GM23338 (cell line): ENCODE measurements around the gene NOTCH3. TPM values are rescaled to one million over a fixed set of nuclear protein-coding genes. Genes with fewer than 3 reads are reported as not detected.

Experiments
- ATAC-seq: fragments of 200-7000 bp; cut with Tn5 transposase; 3 replicates; pipeline ENCODE4 v1.9.1; 2020
- DNase-seq: peaks from one replicate; pipeline ENCODE4 v3.0.0-alpha.2; 2015; ENCODE audit warnings: low spot score
- H2AFZ ChIP-seq: fragments of 200-600 bp; sonication (generic); 2 replicates; pipeline ENCODE4 v1.8.0; 2016; ENCODE audit warnings: antibody characterized with exemption, mild to moderate bottlenecking, moderate library complexity
- H3F3A ChIP-seq: fragments of 200-600 bp; sonication (generic); replicated peaks from 2 replicates; pipeline ENCODE4 v1.8.0; 2017; ENCODE audit warnings: antibody characterized with exemption, mixed run types, low read depth
- H3K27ac ChIP-seq: fragments of 200-600 bp; sonication (generic); 2 replicates; pipeline ENCODE4 v1.6.1; 2016; ENCODE audit warnings: low read depth
- H3K27me3 ChIP-seq: fragments of 200-600 bp; sonication (generic); 2 replicates; pipeline ENCODE4 v1.8.0; 2016; ENCODE audit warnings: mild to moderate bottlenecking, mixed run types, moderate library complexity; ENCODE audit not compliant: insufficient read depth
- H3K36me3 ChIP-seq: fragments of 200-600 bp; sonication (generic); 2 replicates; pipeline ENCODE4 v1.8.0; 2016; ENCODE audit warnings: mild to moderate bottlenecking; ENCODE audit not compliant: insufficient read depth
- H3K4me1 ChIP-seq: fragments of 200-600 bp; sonication (generic); 2 replicates; pipeline ENCODE4 v1.8.0; 2016; ENCODE audit warnings: mild to moderate bottlenecking, moderate library complexity; ENCODE audit not compliant: insufficient read depth
- H3K4me2 ChIP-seq: fragments of 200-600 bp; sonication (generic); 2 replicates; pipeline ENCODE4 v1.7.1; 2017; ENCODE audit warnings: mixed run types
- H3K4me3 ChIP-seq: fragments of 200-600 bp; sonication (generic); 2 replicates; pipeline ENCODE4 v1.6.1; 2016; ENCODE audit warnings: mixed run types
- H3K79me2 ChIP-seq: fragments of 200-600 bp; sonication (generic); replicated peaks from 2 replicates; pipeline ENCODE4 v1.8.0; 2017; ENCODE audit warnings: mild to moderate bottlenecking; ENCODE audit not compliant: insufficient read depth
- H3K9me2 ChIP-seq: fragments of 200-600 bp; sonication (generic); 2 replicates; pipeline ENCODE4 v1.8.0; 2017; ENCODE audit not compliant: insufficient read depth
- H4K20me1 ChIP-seq: fragments of 200-600 bp; sonication (generic); replicated peaks from 2 replicates; pipeline ENCODE4 v1.8.0; 2017; ENCODE audit warnings: mild to moderate bottlenecking; ENCODE audit not compliant: insufficient read depth
- H3K27ac Mint-ChIP-seq: 2 replicates; pipeline ENCODE4 v1.8.0; 2020; ENCODE audit warnings: inconsistent platforms, mild to moderate bottlenecking, moderate library complexity, mixed read lengths
- H3K27me3 Mint-ChIP-seq: 3 replicates; pipeline ENCODE4 v1.8.0; 2022; ENCODE audit warnings: low read depth, mild to moderate bottlenecking, moderate library complexity, mixed read lengths, inconsistent platforms; ENCODE audit not compliant: insufficient read depth, poor library complexity
- H3K36me3 Mint-ChIP-seq: 3 replicates; pipeline ENCODE4 v1.8.0; 2021; ENCODE audit warnings: low read depth, mild to moderate bottlenecking, inconsistent platforms, moderate library complexity, mixed read lengths
- H3K4me1 Mint-ChIP-seq: 3 replicates; pipeline ENCODE4 v1.8.0; 2020; ENCODE audit warnings: mild to moderate bottlenecking, inconsistent platforms, mixed read lengths
- H3K4me3 Mint-ChIP-seq: 3 replicates; pipeline ENCODE4 v1.8.0; 2021; ENCODE audit warnings: moderate library complexity, mild to moderate bottlenecking, inconsistent platforms, mixed read lengths
- H3K9me3 Mint-ChIP-seq: 3 replicates; pipeline ENCODE4 v1.8.0; 2020; ENCODE audit warnings: moderate library complexity, mild to moderate bottlenecking, inconsistent platforms, mixed read lengths
- CREB1 ChIP-seq: fragments of 250-450 bp; sonication (Bioruptor Pico); IDR thresholded peaks from 2 replicates; pipeline ENCODE4 v1.5.0; 2020; ENCODE audit warnings: low read depth, mild to moderate bottlenecking, moderate library complexity
- ETS1 ChIP-seq: IDR thresholded peaks from 2 replicates; pipeline ENCODE4 v1.6.1; 2016; ENCODE audit warnings: antibody characterized with exemption
- EZH2phosphoT487 ChIP-seq: fragments of 200-600 bp; sonication (generic); IDR thresholded peaks from one replicate; pipeline ENCODE4 v1.8.1; 2018; ENCODE audit warnings: antibody characterized with exemption; ENCODE audit not compliant: unreplicated experiment
- JUNB ChIP-seq: IDR thresholded peaks from one replicate; pipeline ENCODE4 v1.6.1; 2016; ENCODE audit warnings: antibody characterized with exemption; ENCODE audit not compliant: unreplicated experiment
- NANOG ChIP-seq: IDR thresholded peaks from 2 replicates; pipeline ENCODE4 v1.6.1; 2016; ENCODE audit warnings: antibody characterized with exemption, borderline replicate concordance
- REST ChIP-seq: IDR thresholded peaks from one replicate; pipeline ENCODE4 v1.6.1; 2018; ENCODE audit warnings: antibody characterized with exemption; ENCODE audit not compliant: unreplicated experiment
- STAT1 ChIP-seq: IDR thresholded peaks from one replicate; pipeline ENCODE4 v1.6.1; 2016; ENCODE audit warnings: antibody characterized with exemption; ENCODE audit not compliant: unreplicated experiment
- ZNF331 ChIP-seq: fragments of 250-450 bp; sonication (Bioruptor Pico); IDR thresholded peaks from 2 replicates; pipeline ENCODE4 v1.5.0; 2020; ENCODE audit warnings: low read depth, mild to moderate bottlenecking, moderate library complexity
- polyA plus RNA-seq: library from polyadenylated mRNA; unstranded; fragments of >200 nt; fragmentation: Nextera tagmentation; extraction: Ambion mirVana; gene quantifications from 2 replicates; pipeline ENCODE4 v1.2.1, GENCODE V29; 2016
- total RNA-seq: library from RNA; depleted of rRNA; stranded (reverse); fragments of >200 nt; shearing (Covaris generic); gene quantifications from 2 replicates; pipeline ENCODE4 v1.2.3, GENCODE V29; 2014
- TF ChIP-seq, protein P1 (sequence below): fragments of 250-450 bp; sonication (Bioruptor Pico); IDR thresholded peaks from 2 replicates; pipeline ENCODE4 v1.5.0; 2020; ENCODE audit warnings: mild to moderate bottlenecking, moderate library complexity
- TF ChIP-seq, protein P2 (sequence below), 2 experiments: fragments of 200-600 bp in 1 of 2; sonication (generic) in 1 of 2; conservative IDR thresholded peaks; 2 replicates each; pipeline versions ENCODE4 v1.5.1 to v1.6.1; 2016 to 2017; ENCODE audit warnings: antibody characterized with exemption in 2 of 2, low read depth in 2 of 2, mild to moderate bottlenecking in 2 of 2, moderate library complexity in 1 of 2

Gene NOTCH3
- total and polyA plus RNA-seq, 2 experiments from 2014 or later: 24.3 to 172 TPM

- TF ChIP-seq STAT1: no peak
Measured at GRCh38 chr19:15128162-15128770, 72.5 kb downstream of the NOTCH3 start (continued).

GRCh38 chr19:15126131-15126910, 74.5 kb downstream of the NOTCH3 start:
- Mint-ChIP-seq H3K4me1 (peaks cover 6% of the 10 kb centered on the region; the same call in 1 of the 3 replicates), H3K27me3 (peaks cover 26% of the 10 kb centered on the region), H3K27ac (no peak overlapping the region), H3K9me3 (no peaks in the 10 kb centered on the region), H3K36me3 (peaks cover 12% of the 10 kb centered on the region), H3K4me3 (peak overlapping the region; percentile 93; the same call in 1 of the 3 replicates)
- H3K4me3 ChIP-seq: peak overlapping the region; percentile 32
- no peak for DNase-seq
- H3F3A ChIP-seq: 0 out of 2 replicates have a peak, but pooled peaks cover 6% of the 10 kb centered on the region
- H3K27ac ChIP-seq: no peak overlapping the region
- no peaks in the 10 kb centered on the region for H3K9me2 ChIP-seq
- H4K20me1 ChIP-seq: no peaks in the 10 kb centered on the region
- peak overlapping the region; percentile 30; the same call in 1 of the 2 replicates for H3K4me2 ChIP-seq
- peaks cover 10% of the 10 kb centered on the region for H3K79me2 ChIP-seq
- no peaks in the 10 kb centered on the region for H3K36me3 ChIP-seq
- 0 out of 2 replicates have a peak, but pooled peaks cover 3% of the 10 kb centered on the region for H3K4me1 ChIP-seq
- no peak for ATAC-seq
- no peaks in the 10 kb centered on the region for H3K27me3 ChIP-seq
- no peak overlapping the region for H2AFZ ChIP-seq
- TF ChIP-seq REST: no peak
- no peak for TF ChIP-seq JUNB
- TF ChIP-seq CREB1 (CRISPR knock-in tag): no peak
- TF ChIP-seq STAT1: no peak
- TF ChIP-seq ETS1: no peak
- TF ChIP-seq ZNF331: no peak
- TF ChIP-seq NANOG: no peak
- TF ChIP-seq EZH2phosphoT487: no peak
- TF ChIP-seq, protein P1, sequence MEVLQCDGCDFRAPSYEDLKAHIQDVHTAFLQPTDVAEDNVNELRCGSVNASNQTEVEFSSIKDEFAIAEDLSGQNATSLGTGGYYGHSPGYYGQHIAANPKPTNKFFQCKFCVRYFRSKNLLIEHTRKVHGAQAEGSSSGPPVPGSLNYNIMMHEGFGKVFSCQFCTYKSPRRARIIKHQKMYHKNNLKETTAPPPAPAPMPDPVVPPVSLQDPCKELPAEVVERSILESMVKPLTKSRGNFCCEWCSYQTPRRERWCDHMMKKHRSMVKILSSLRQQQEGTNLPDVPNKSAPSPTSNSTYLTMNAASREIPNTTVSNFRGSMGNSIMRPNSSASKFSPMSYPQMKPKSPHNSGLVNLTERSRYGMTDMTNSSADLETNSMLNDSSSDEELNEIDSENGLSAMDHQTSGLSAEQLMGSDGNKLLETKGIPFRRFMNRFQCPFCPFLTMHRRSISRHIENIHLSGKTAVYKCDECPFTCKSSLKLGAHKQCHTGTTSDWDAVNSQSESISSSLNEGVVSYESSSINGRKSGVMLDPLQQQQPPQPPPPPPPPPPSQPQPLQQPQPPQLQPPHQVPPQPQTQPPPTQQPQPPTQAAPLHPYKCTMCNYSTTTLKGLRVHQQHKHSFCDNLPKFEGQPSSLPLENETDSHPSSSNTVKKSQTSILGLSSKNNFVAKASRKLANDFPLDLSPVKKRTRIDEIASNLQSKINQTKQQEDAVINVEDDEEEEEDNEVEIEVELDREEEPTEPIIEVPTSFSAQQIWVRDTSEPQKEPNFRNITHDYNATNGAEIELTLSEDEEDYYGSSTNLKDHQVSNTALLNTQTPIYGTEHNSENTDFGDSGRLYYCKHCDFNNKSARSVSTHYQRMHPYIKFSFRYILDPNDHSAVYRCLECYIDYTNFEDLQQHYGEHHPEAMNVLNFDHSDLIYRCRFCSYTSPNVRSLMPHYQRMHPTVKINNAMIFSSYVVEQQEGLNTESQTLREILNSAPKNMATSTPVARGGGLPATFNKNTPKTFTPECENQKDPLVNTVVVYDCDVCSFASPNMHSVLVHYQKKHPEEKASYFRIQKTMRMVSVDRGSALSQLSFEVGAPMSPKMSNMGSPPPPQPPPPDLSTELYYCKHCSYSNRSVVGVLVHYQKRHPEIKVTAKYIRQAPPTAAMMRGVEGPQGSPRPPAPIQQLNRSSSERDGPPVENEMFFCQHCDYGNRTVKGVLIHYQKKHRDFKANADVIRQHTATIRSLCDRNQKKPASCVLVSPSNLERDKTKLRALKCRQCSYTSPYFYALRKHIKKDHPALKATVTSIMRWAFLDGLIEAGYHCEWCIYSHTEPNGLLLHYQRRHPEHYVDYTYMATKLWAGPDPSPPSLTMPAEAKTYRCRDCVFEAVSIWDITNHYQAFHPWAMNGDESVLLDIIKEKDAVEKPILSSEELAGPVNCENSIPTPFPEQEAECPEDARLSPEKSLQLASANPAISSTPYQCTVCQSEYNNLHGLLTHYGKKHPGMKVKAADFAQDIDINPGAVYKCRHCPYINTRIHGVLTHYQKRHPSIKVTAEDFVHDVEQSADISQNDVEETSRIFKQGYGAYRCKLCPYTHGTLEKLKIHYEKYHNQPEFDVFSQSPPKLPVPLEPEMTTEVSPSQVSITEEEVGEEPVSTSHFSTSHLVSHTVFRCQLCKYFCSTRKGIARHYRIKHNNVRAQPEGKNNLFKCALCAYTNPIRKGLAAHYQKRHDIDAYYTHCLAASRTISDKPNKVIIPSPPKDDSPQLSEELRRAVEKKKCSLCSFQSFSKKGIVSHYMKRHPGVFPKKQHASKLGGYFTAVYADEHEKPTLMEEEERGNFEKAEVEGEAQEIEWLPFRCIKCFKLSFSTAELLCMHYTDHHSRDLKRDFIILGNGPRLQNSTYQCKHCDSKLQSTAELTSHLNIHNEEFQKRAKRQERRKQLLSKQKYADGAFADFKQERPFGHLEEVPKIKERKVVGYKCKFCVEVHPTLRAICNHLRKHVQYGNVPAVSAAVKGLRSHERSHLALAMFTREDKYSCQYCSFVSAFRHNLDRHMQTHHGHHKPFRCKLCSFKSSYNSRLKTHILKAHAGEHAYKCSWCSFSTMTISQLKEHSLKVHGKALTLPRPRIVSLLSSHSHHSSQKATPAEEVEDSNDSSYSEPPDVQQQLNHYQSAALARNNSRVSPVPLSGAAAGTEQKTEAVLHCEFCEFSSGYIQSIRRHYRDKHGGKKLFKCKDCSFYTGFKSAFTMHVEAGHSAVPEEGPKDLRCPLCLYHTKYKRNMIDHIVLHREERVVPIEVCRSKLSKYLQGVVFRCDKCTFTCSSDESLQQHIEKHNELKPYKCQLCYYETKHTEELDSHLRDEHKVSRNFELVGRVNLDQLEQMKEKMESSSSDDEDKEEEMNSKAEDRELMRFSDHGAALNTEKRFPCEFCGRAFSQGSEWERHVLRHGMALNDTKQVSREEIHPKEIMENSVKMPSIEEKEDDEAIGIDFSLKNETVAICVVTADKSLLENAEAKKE (CRISPR knock-in tag): no peak
- TF ChIP-seq, protein P2, sequence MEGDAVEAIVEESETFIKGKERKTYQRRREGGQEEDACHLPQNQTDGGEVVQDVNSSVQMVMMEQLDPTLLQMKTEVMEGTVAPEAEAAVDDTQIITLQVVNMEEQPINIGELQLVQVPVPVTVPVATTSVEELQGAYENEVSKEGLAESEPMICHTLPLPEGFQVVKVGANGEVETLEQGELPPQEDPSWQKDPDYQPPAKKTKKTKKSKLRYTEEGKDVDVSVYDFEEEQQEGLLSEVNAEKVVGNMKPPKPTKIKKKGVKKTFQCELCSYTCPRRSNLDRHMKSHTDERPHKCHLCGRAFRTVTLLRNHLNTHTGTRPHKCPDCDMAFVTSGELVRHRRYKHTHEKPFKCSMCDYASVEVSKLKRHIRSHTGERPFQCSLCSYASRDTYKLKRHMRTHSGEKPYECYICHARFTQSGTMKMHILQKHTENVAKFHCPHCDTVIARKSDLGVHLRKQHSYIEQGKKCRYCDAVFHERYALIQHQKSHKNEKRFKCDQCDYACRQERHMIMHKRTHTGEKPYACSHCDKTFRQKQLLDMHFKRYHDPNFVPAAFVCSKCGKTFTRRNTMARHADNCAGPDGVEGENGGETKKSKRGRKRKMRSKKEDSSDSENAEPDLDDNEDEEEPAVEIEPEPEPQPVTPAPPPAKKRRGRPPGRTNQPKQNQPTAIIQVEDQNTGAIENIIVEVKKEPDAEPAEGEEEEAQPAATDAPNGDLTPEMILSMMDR (conservative IDR thresholded peaks at IDR 0.05; ENCODE audit: low read depth in 2 of 2): no peak
